ENCODE measurements around the gene PCDHGB3. TPM values are rescaled to one million over a fixed set of nuclear protein-coding genes. Genes with fewer than 3 reads are reported as not detected.

PCDHGB3 gene
- total and polyA plus RNA-seq, 11 donors = 1.7 to 14.9 (median 8.5) TPM

GRCh38 chr5:141342773-141343172 is 27.3 kb upstream of the PCDHGB3 start:
- ATAC-seq (peak; percentile 50 to 69 (median 59)), DNase-seq (no peak)
- Histone ChIP-seq H3K4me1 (peaks cover 0 to 10% (median 0%) of the 10 kb centered on the region in 12 donors), H3K27ac (peak overlapping the region; percentile 55 to 82 (median 72)), H3K27me3 (peaks cover 0 to 28% (median 0%) of the 10 kb centered on the region in 9 donors), H3K9me3 (peaks cover 0 to 97% (median 47%) of the 10 kb centered on the region in 12 donors), H3K36me3 (peaks cover 0 to 4% (median 0%) of the 10 kb centered on the region in 9 donors), H3K4me3 (peak overlapping the region in 10 of 12 donors; percentile 21 to 61 (median 46))
- WGBS, 4 donors = 16 to 21% (median 17%) methylated on average over 1 of the region's 1 CpG
- intact Hi-C loops (cut with DNase I) = loop anchor here in 3 of 10 donors (5.0 to 10.0 kb wide), 4 partner anchors 62 to 220 kb away; partner anchors contain the start of genes PCDHGA9 (in 1 of the 3) and PCDHGB6 (in 1 of the 3)
- TF ChIP-seq POLR2A (IDR thresholded peaks at IDR 0.05) = no peak
- TF ChIP-seq CTCF (IDR thresholded peaks at IDR 0.05) = no peak

GRCh38 chr5:141343242-141343952 is 26.6 kb upstream of the PCDHGB3 start, which contains the start of gene PCDHGA3:
Gene PCDHGA3, plus strand, starts transcription at chr5:141343829. Its CDS starts 205 bp downstream, at chr5:141344034.
- Histone ChIP-seq H3K27ac (peak within 1 kb of the TSS; percentile 57 to 82 (median 72)), H3K9me3 (peaks cover 0 to 97% (median 46%) of the 10 kb centered on the region in 12 donors), H3K27me3 (peaks cover 0 to 28% (median 0%) of the 10 kb centered on the region in 9 donors), H3K4me1 (peaks cover 0 to 8% (median 0%) of the 10 kb centered on the region in 12 donors), H3K4me3 (peak within 1 kb of the TSS in 11 of 12 donors; percentile 32 to 64 (median 50)), H3K36me3 (peaks cover 0 to 7% (median 0%) of the 10 kb centered on the region in 9 donors)
- TF ChIP-seq CTCF (IDR thresholded peaks at IDR 0.05) (peak; percentile 34 to 61 (median 54)), POLR2A (IDR thresholded peaks at IDR 0.05) (no peak)
- DNase-seq (peak in 2 of 5 donors; percentile 46 to 56), ATAC-seq (peak; percentile 58 to 63 (median 62))
- WGBS, 4 donors = 17 to 22% (median 19%) methylated on average over 9 of the region's 9 CpGs
- intact Hi-C loops (cut with DNase I) = loop anchor here in 3 of 10 donors (5.0 to 10.0 kb wide), 4 partner anchors 61 to 219 kb away; partner anchors contain the start of genes PCDHGA9 (in 1 of the 3) and PCDHGB6 (in 1 of the 3)

GRCh38 chr5:141343953-141344463 is 26.0 kb upstream of the PCDHGB3 start:
- no peak for DNase-seq
- H3K4me1 ChIP-seq = peaks cover 0 to 8% (median 0%) of the 10 kb centered on the region in 12 donors
- peak overlapping the region; percentile 55 to 82 (median 72) for H3K27ac ChIP-seq
- peak in 3 of 4 donors; percentile 13 to 46 (median 35) for ATAC-seq
- 18 to 22% (median 20%) methylated on average over 28 to 31 of the region's 31 CpGs for WGBS, 4 donors
- peaks cover 0 to 25% (median 0%) of the 10 kb centered on the region in 9 donors for H3K27me3 ChIP-seq
- intact Hi-C loops (cut with DNase I) = loop anchor here in 3 of 10 donors (5.0 to 10.0 kb wide), 4 partner anchors 61 to 218 kb away; partner anchors contain the start of genes PCDHGA9 (in 1 of the 3) and PCDHGB6 (in 1 of the 3)
- peak overlapping the region in 11 of 12 donors; percentile 32 to 64 (median 50) for H3K4me3 ChIP-seq
- TF ChIP-seq POLR2A (IDR thresholded peaks at IDR 0.05) = no peak
- no peak for TF ChIP-seq CTCF (IDR thresholded peaks at IDR 0.05)
- H3K9me3 ChIP-seq = peaks cover 0 to 97% (median 43%) of the 10 kb centered on the region in 12 donors
- peaks cover 0 to 7% (median 0%) of the 10 kb centered on the region in 9 donors for H3K36me3 ChIP-seq
